ENCODE results near the gene SLC6A15.

The SLC6A15 gene

DNA sequence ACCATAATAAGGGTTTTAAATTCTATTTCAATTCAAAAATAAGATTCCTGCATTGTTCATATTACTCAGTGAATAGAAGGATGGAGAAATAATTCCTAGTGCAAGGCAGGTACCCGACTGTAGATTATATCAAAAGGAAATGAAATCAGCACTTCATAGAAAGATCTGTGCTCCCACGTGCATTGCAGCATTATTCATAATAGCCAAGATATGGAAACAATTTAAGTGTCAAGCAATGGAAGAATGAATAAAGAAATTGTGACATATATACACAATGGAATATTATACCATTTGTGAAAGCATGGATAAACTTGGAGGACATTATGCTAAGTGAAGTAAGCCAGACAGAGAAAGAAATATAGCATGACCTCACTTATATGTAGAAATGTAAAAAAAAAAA is 53.8 kb downstream of the SLC6A15 start:
- TF ChIP-seq, protein P1, sequence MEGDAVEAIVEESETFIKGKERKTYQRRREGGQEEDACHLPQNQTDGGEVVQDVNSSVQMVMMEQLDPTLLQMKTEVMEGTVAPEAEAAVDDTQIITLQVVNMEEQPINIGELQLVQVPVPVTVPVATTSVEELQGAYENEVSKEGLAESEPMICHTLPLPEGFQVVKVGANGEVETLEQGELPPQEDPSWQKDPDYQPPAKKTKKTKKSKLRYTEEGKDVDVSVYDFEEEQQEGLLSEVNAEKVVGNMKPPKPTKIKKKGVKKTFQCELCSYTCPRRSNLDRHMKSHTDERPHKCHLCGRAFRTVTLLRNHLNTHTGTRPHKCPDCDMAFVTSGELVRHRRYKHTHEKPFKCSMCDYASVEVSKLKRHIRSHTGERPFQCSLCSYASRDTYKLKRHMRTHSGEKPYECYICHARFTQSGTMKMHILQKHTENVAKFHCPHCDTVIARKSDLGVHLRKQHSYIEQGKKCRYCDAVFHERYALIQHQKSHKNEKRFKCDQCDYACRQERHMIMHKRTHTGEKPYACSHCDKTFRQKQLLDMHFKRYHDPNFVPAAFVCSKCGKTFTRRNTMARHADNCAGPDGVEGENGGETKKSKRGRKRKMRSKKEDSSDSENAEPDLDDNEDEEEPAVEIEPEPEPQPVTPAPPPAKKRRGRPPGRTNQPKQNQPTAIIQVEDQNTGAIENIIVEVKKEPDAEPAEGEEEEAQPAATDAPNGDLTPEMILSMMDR (IDR thresholded peaks at IDR 0.05; ENCODE audit: insufficient read depth, low read length, poor library complexity, severe bottlenecking): no peak
- TF ChIP-seq EZH2phosphoT487 (conservative IDR thresholded peaks at IDR 0.05; ENCODE audit: low read length): no peak
- no peak overlapping the region for H3K27ac ChIP-seq (ENCODE audit: low read depth, low read length)
- no peaks in the 10 kb centered on the region for H3F3A ChIP-seq (ENCODE audit: insufficient read depth)
- no peaks in the 10 kb centered on the region for H3K9me3 ChIP-seq (ENCODE audit: insufficient read depth, low read length)
- no peak overlapping the region for H3K4me3 ChIP-seq (ENCODE audit: insufficient read depth, low read length, poor library complexity, severe bottlenecking)
- H2AFZ ChIP-seq (ENCODE audit: low read depth, low read length, severe bottlenecking): no peak overlapping the region
- no peaks in the 10 kb centered on the region for H4K20me1 ChIP-seq (ENCODE audit: low read depth, low read length)
- no peaks in the 10 kb centered on the region for H3K36me3 ChIP-seq (ENCODE audit: low read length)
- no peak overlapping the region for H3K9ac ChIP-seq (ENCODE audit: low read length)
- no peaks in the 10 kb centered on the region for H3K9me2 ChIP-seq (replicated peaks; ENCODE audit: insufficient read depth, low read length)
- no peaks in the 10 kb centered on the region for H3K79me2 ChIP-seq (ENCODE audit: insufficient read depth, low read length)
- H3K4me2 ChIP-seq (ENCODE audit: low read depth, low read length, poor library complexity, severe bottlenecking): no peak overlapping the region
- H3K27me3 ChIP-seq (ENCODE audit: low read length): no peaks in the 10 kb centered on the region

DNA sequence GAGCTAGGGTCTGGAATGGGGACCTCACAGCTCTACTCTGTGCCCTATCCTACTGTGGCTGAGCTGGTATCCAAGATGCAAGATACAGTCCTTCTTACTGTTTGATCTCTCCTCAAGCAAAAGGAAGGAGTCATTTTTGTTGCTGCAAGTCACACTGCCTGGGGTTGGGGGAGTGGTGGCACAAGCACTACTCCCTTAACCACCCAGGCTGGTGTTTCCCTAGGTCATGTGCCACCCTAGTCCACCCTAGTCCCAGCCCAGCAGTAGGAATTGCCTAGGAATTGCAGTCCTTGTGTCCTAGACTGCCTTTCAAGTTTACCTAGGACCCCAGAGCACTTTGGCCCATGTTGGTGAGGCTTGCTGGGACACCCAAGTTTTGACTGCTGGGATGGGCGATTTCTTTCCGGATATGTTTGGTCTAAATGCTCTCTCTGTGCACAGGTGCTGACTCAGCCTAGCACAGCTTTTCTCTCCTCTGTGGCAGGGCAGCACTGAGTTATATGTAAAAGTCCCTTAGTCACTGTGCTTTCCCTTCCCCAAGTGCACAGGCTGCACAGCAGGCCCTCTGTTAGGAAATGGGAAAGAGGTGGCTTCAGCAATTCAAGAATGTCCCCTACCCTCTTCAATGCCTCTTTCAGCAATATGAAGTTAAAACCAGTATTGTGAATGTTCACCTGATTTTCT is 54.9 kb downstream of the SLC6A15 start:
- Histone ChIP-seq H3K4me2 (ENCODE audit: low read depth, low read length, poor library complexity, severe bottlenecking) (no peak overlapping the region), H3K9me3 (ENCODE audit: insufficient read depth, low read length) (no peaks in the 10 kb centered on the region), H3F3A (ENCODE audit: insufficient read depth) (no peaks in the 10 kb centered on the region), H3K27ac (ENCODE audit: low read depth, low read length) (no peak overlapping the region), H2AFZ (ENCODE audit: low read depth, low read length, severe bottlenecking) (no peak overlapping the region), H3K9ac (ENCODE audit: low read length) (no peak overlapping the region), H3K9me2 (replicated peaks; ENCODE audit: insufficient read depth, low read length) (no peaks in the 10 kb centered on the region), H3K27me3 (ENCODE audit: low read length) (no peaks in the 10 kb centered on the region), H4K20me1 (ENCODE audit: low read depth, low read length) (no peaks in the 10 kb centered on the region), H3K36me3 (ENCODE audit: low read length) (no peaks in the 10 kb centered on the region), H3K79me2 (ENCODE audit: insufficient read depth, low read length) (no peaks in the 10 kb centered on the region), H3K4me3 (ENCODE audit: insufficient read depth, low read length, poor library complexity, severe bottlenecking) (no peak overlapping the region)
- TF ChIP-seq, protein P1 (IDR thresholded peaks at IDR 0.05; ENCODE audit: insufficient read depth, low read length, poor library complexity, severe bottlenecking): no peak
- no peak for TF ChIP-seq EZH2phosphoT487 (conservative IDR thresholded peaks at IDR 0.05; ENCODE audit: low read length)

DNA sequence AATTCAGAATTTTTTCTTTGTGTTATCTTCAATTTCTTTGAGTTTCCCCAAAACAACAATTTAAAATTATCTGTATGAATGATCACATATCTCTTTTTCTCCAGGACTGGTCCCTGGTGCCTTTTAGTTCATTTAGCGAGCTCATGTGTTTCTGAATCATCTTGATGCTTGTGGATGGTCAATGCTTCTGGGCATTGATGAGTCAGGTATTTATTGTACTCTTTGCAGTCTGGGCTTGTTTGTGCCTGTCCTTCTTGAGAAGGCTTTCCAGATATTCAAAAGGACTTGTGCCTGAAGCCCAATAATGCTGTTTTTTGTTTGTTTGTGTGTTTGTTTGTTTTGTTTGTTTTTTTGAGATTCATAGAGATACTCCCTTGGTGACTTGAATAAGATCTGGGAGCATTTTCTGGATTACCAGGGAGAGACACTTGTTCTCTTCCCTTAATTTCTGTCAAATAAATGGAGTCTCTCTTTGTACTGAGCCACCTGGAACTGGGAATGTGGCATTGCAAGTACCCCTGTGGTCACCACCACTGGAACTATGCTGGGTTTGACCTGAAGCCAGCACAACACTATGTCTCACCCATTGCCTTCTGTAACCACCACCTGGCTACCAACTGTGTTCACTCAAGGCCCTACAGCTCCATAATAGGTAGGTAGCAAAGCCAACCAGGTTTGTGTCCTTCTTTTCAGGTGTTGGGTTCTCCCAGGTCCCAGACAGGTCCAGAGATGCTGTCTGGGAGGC is 56.3 kb downstream of the SLC6A15 start:
- H3K9me2 ChIP-seq (replicated peaks; ENCODE audit: insufficient read depth, low read length): no peaks in the 10 kb centered on the region

More for the DNA sequence above, 56.3 kb downstream of the SLC6A15 start:
- TF ChIP-seq, protein P1 (IDR thresholded peaks at IDR 0.05; ENCODE audit: insufficient read depth, low read length, poor library complexity, severe bottlenecking): no peak
- no peak for TF ChIP-seq EZH2phosphoT487 (conservative IDR thresholded peaks at IDR 0.05; ENCODE audit: low read length)
- Histone ChIP-seq H3K9ac (ENCODE audit: low read length) (no peak overlapping the region), H3K27me3 (ENCODE audit: low read length) (no peaks in the 10 kb centered on the region), H3K4me3 (ENCODE audit: insufficient read depth, low read length, poor library complexity, severe bottlenecking) (no peak overlapping the region), H3K36me3 (ENCODE audit: low read length) (no peaks in the 10 kb centered on the region), H2AFZ (ENCODE audit: low read depth, low read length, severe bottlenecking) (no peak overlapping the region), H4K20me1 (ENCODE audit: low read depth, low read length) (no peaks in the 10 kb centered on the region), H3K79me2 (ENCODE audit: insufficient read depth, low read length) (no peaks in the 10 kb centered on the region), H3F3A (ENCODE audit: insufficient read depth) (no peaks in the 10 kb centered on the region), H3K27ac (ENCODE audit: low read depth, low read length) (no peak overlapping the region), H3K4me2 (ENCODE audit: low read depth, low read length, poor library complexity, severe bottlenecking) (no peak overlapping the region), H3K9me3 (ENCODE audit: insufficient read depth, low read length) (no peaks in the 10 kb centered on the region)

Measured in SU-DHL-6 (cell line).